Neuronal stem cell (in vitro differentiated cells): ENCODE measurements around the gene WDR88.

Experiments
- DNase-seq: peaks from one replicate; pipeline ENCODE4 v3.0.0-alpha.2; 2013; ENCODE audit warnings: low spot score
- H2AFZ ChIP-seq: one replicate; pipeline ENCODE4 v1.6.1; 2013; ENCODE audit warnings: mild to moderate bottlenecking, low read length, inconsistent platforms
- H2AK5ac ChIP-seq: 2 replicates; pipeline ENCODE4 v1.6.1; 2013; ENCODE audit warnings: low read depth, mild to moderate bottlenecking, inconsistent platforms, low read length, moderate library complexity, mixed read lengths
- H2BK120ac ChIP-seq: 2 replicates; pipeline ENCODE4 v1.6.1; 2013; ENCODE audit warnings: low read depth, mild to moderate bottlenecking, inconsistent platforms, low read length, moderate library complexity, mixed read lengths
- H2BK12ac ChIP-seq: one replicate; pipeline ENCODE4 v1.6.1; 2013; ENCODE audit warnings: low read length, inconsistent platforms
- H2BK15ac ChIP-seq: 2 replicates; pipeline ENCODE4 v1.6.1; 2013; ENCODE audit warnings: mild to moderate bottlenecking, low read length, inconsistent platforms, mixed read lengths
- H2BK5ac ChIP-seq: one replicate; pipeline ENCODE4 v1.6.1; 2013; ENCODE audit warnings: inconsistent platforms, mild to moderate bottlenecking, low read length, moderate library complexity
- H3K14ac ChIP-seq: one replicate; pipeline ENCODE4 v1.6.1; 2013; ENCODE audit warnings: low read length, inconsistent platforms
- H3K18ac ChIP-seq: 2 replicates; pipeline ENCODE4 v1.6.1; 2013; ENCODE audit warnings: low read length, inconsistent platforms
- H3K23ac ChIP-seq: 2 replicates; pipeline ENCODE4 v1.6.1; 2013; ENCODE audit warnings: low read depth, mild to moderate bottlenecking, mixed read lengths, low read length, inconsistent platforms; ENCODE audit not compliant: poor library complexity
- H3K27ac ChIP-seq: replicated peaks from 3 replicates; pipeline ENCODE4 v1.5.1; 2013; ENCODE audit warnings: low read length, inconsistent platforms
- H3K27me3 ChIP-seq, 3 experiments: 2 replicates each; pipeline ENCODE4 v1.6.1; 2013; ENCODE audit warnings: low read length in 3 of 3, mild to moderate bottlenecking in 2 of 3, inconsistent platforms in 1 of 3, low read depth in 1 of 3, mixed read lengths in 1 of 3, moderate library complexity in 1 of 3; ENCODE audit not compliant: control insufficient read depth in 3 of 3, insufficient read depth in 3 of 3
- H3K36me3 ChIP-seq, 2 donors: replicated peaks in 1 of 2; 2 replicates each; pipeline ENCODE4 v1.6.1; 2013; ENCODE audit warnings: low read length in 2 of 2; ENCODE audit not compliant: control insufficient read depth in 2 of 2, insufficient read depth in 2 of 2
- H3K4ac ChIP-seq: 2 replicates; pipeline ENCODE4 v1.6.1; 2013; ENCODE audit warnings: inconsistent platforms, mild to moderate bottlenecking, low read length, moderate library complexity
- H3K4me1 ChIP-seq, 2 donors: 1 replicate in 1 of 2; 2 replicates in 1 of 2; pipeline ENCODE4 v1.6.1; 2013; ENCODE audit warnings: low read length in 2 of 2, low read depth in 1 of 2; ENCODE audit not compliant: control insufficient read depth in 2 of 2, insufficient read depth in 1 of 2
- H3K4me2 ChIP-seq: one replicate; pipeline ENCODE4 v1.6.1; 2013; ENCODE audit warnings: mild to moderate bottlenecking, low read length, inconsistent platforms; ENCODE audit not compliant: insufficient read depth, poor library complexity, severe bottlenecking
- H3K4me3 ChIP-seq, 2 donors: 2 replicates each; pipeline ENCODE4 v1.5.1; 2013; ENCODE audit warnings: low read length in 2 of 2, mild to moderate bottlenecking in 2 of 2, inconsistent platforms in 1 of 2, moderate library complexity in 1 of 2
- H3K79me1 ChIP-seq: one replicate; pipeline ENCODE4 v1.6.1; 2013; ENCODE audit warnings: low read depth, mild to moderate bottlenecking, inconsistent platforms, low read length, moderate library complexity
- H3K9ac ChIP-seq: one replicate; pipeline ENCODE4 v1.6.1; 2013; ENCODE audit warnings: mild to moderate bottlenecking, low read depth, low read length, inconsistent platforms; ENCODE audit not compliant: poor library complexity
- H3K9me3 ChIP-seq, 2 donors: replicated peaks in 1 of 2; 2 replicates each; pipeline versions ENCODE3 to v1.6.1; 2013; ENCODE audit warnings: low read length in 2 of 2, mild to moderate bottlenecking in 2 of 2, inconsistent platforms in 1 of 2, low read depth in 1 of 2, mixed read lengths in 1 of 2, moderate library complexity in 1 of 2; ENCODE audit not compliant: control insufficient read depth in 2 of 2, insufficient read depth in 1 of 2
- H4K8ac ChIP-seq: one replicate; pipeline ENCODE4 v1.6.1; 2013; ENCODE audit warnings: low read depth, mild to moderate bottlenecking, inconsistent platforms, low read length, moderate library complexity
- H4K91ac ChIP-seq: one replicate; pipeline ENCODE4 v1.6.1; 2013; ENCODE audit warnings: low read length, low read depth, mild to moderate bottlenecking, inconsistent platforms; ENCODE audit not compliant: poor library complexity
- WGBS, 2 donors: extraction: QIAGEN DNeasy Blood & Tissue Kit; methylation state at CpG; one replicate each; pipeline ENCODE4 v1.1.7; 2013; ENCODE audit warnings: missing lambda C conversion rate in 2 of 2, mixed read lengths in 1 of 2; ENCODE audit not compliant: insufficient read length in 2 of 2, insufficient replicate concordance in 1 of 2; ENCODE audit errors: extremely low coverage in 2 of 2; 5-methylcytosine and 5-hydroxymethylcytosine counted together

WDR88 gene

GRCh38 chr19:33224694-33225457 lies 93.0 kb downstream of the WDR88 start:
- Histone ChIP-seq H2BK120ac (no peak overlapping the region), H4K8ac (peak overlapping the region; percentile 86), H2AFZ (peak overlapping the region; percentile 86), H2BK15ac (peak overlapping the region; percentile 3), H3K9me3 (peaks cover 6 to 28% of the 10 kb centered on the region in 2 donors), H2BK5ac (peak overlapping the region; percentile 82), H3K4ac (no peak overlapping the region), H3K4me3 (peak overlapping the region in 1 of 2 donors; percentile 73), H3K4me1 (peaks cover 0 to 9% of the 10 kb centered on the region in 2 donors), H3K23ac (peak overlapping the region; percentile 75), H4K91ac (no peak overlapping the region), H3K27ac (no peak overlapping the region), H3K36me3 (no peaks in the 10 kb centered on the region), H3K79me1 (no peaks in the 10 kb centered on the region), H3K27me3 (peaks cover 21 to 82% (median 38%) of the 10 kb centered on the region in 3 experiments), H3K9ac (no peak overlapping the region), H3K14ac (peak overlapping the region; percentile 82), H2AK5ac (peak overlapping the region; percentile 41), H3K4me2 (peak overlapping the region; percentile 77), H3K18ac (peak overlapping the region; percentile 92), H2BK12ac (peak overlapping the region; percentile 18)
- no CpG with 5 or more reads among the region's 18 CpGs for WGBS, 2 donors
- DNase-seq, result no peak
